HG03565 (cell line): Measurements from ENCODE around the gene APOBR.

Experiments
- ATAC-seq: cut with Tn5 transposase; IDR thresholded peaks from one replicate; pipeline ENCODE4 v1.9.1; 2021; ENCODE audit warnings: mild to moderate bottlenecking, moderate library complexity; ENCODE audit not compliant: unreplicated experiment

APOBR gene

DNA sequence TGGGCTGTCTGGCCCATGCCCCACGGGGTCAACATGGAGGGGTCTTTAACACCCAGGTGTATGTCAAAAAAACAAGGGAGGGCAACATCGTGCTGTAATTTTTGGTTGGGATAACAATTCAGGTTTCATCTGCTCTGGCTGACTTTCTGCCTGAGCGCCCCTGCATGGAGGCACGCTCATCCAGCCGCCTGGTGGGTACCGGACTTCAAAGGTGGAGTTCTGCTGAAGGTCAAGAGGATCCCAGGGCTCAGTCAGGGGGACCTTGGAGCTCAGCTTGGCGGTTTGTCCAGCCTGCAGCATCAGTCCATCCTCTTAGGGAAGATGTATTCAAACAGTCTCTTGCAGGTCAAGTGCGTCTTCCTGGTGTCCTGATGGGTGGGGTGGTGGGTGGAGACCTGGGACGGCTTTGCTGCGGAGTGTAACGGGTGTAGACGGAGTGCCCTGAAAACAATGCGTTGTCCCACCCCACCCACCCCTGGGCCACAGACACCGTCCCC lies 53.9 kb downstream of the APOBR start:
- ATAC-seq, result no peak
